Measurements from ENCODE around the gene DLX1.
"Not testable (repeated sequence)": the region's sequence is repeated elsewhere in the genome, so short reads cannot be mapped to it uniquely, and the experiment has no call there.

Gene DLX1

GRCh38 chr2:172063446-172063845, 21.9 kb upstream of the DLX1 start:
- CTCF ChIA-PET = interaction anchor here (1.0 to 2.0 kb wide), 4 partner anchors 13 to 41 kb away, joined by 3 to 6 read pairs (median 4); no protein-coding TSS in a partner anchor
- POLR2A ChIA-PET = no interaction called here
- no peak for TF ChIP-seq CTCF (IDR thresholded peaks at IDR 0.05; ENCODE audit: control extremely low read depth, extremely low read depth, low read depth, missing control alignments)
- DNase-seq (ENCODE audit: extremely low spot score) = no peak

- TF ChIP-seq CTCF (IDR thresholded peaks at IDR 0.05; ENCODE audit: control extremely low read depth, extremely low read depth, low read depth, missing control alignments) = no peak
- DNase-seq (ENCODE audit: extremely low spot score) = no peak
- CTCF ChIA-PET = no interaction called here
- POLR2A ChIA-PET = no interaction called here
Observed at GRCh38 chr2:172065111-172065510, 20.2 kb upstream of the DLX1 start.

GRCh38 chr2:172066394-172066886, 18.9 kb upstream of the DLX1 start:
- no peak for DNase-seq (ENCODE audit: extremely low spot score)
- CTCF ChIA-PET = no interaction called here
- no peak for TF ChIP-seq CTCF (IDR thresholded peaks at IDR 0.05; ENCODE audit: control extremely low read depth, extremely low read depth, low read depth, missing control alignments)
- POLR2A ChIA-PET = no interaction called here

- POLR2A ChIA-PET; CTCF ChIA-PET; DNase-seq (ENCODE audit: extremely low spot score): not testable (repeated sequence)
Observed at GRCh38 chr2:172067905-172068304, 17.4 kb upstream of the DLX1 start.

GRCh38 chr2:172070936-172071335, 14.4 kb upstream of the DLX1 start:
- DNase-seq (ENCODE audit: extremely low spot score) = no peak
- CTCF ChIA-PET = no interaction called here
- TF ChIP-seq CTCF (IDR thresholded peaks at IDR 0.05; ENCODE audit: control extremely low read depth, extremely low read depth, low read depth, missing control alignments) = no peak
- POLR2A ChIA-PET = no interaction called here

GRCh38 chr2:172072303-172072702, 13.0 kb upstream of the DLX1 start:
- no peak for DNase-seq (ENCODE audit: extremely low spot score)
- TF ChIP-seq CTCF (IDR thresholded peaks at IDR 0.05; ENCODE audit: control extremely low read depth, extremely low read depth, low read depth, missing control alignments) = no peak
- CTCF ChIA-PET = interaction anchor here (1.1 to 1.2 kb wide), 2 partner anchors 31 to 366 kb away, joined by 3 to 4 read pairs; partner anchors contain the start of gene DLX2
- POLR2A ChIA-PET = no interaction called here

- no peak for TF ChIP-seq CTCF (IDR thresholded peaks at IDR 0.05; ENCODE audit: control extremely low read depth, extremely low read depth, low read depth, missing control alignments)
- ChIA-PET CTCF (interaction anchor here (1.1 to 1.2 kb wide), 2 partner anchors 31 to 366 kb away, joined by 3 to 4 read pairs; partner anchors contain the start of gene DLX2), POLR2A (no interaction called here)
- DNase-seq (ENCODE audit: extremely low spot score) = no peak
Observed at GRCh38 chr2:172072706-172073105, 12.6 kb upstream of the DLX1 start.

Measured in GM10248 (cell line).